Ishikawa (cell line): Measurements from ENCODE around the gene FOXM1.

Source experiments
- CEBPB ChIP-seq: IDR thresholded peaks from 2 replicates; pipeline ENCODE4 v1.6.1; 2012
- CREB1 ChIP-seq: IDR thresholded peaks from 2 replicates; pipeline ENCODE4 v1.6.1; 2012; ENCODE audit warnings: low read depth
- EGR1 ChIP-seq: IDR thresholded peaks from 2 replicates; pipeline ENCODE4 v1.6.1; 2012
- EP300 ChIP-seq: IDR thresholded peaks from 2 replicates; pipeline ENCODE4 v1.6.1; 2012; ENCODE audit warnings: borderline replicate concordance
- FOXM1 ChIP-seq: IDR thresholded peaks from 2 replicates; pipeline ENCODE4 v1.6.1; 2012; ENCODE audit warnings: low read depth, borderline replicate concordance
- NFIC ChIP-seq: IDR thresholded peaks from 2 replicates; pipeline ENCODE4 v1.6.1; 2012
- RAD21 ChIP-seq: IDR thresholded peaks from 2 replicates; pipeline ENCODE4 v1.6.1; 2012; ENCODE audit warnings: low read depth
- TAF1 ChIP-seq: IDR thresholded peaks from 2 replicates; pipeline ENCODE4 v1.6.1; 2012; ENCODE audit warnings: low read depth, mild to moderate bottlenecking
- TCF12 ChIP-seq: IDR thresholded peaks from 2 replicates; pipeline ENCODE4 v1.6.1; 2012; ENCODE audit warnings: low read depth
- TEAD4 ChIP-seq: IDR thresholded peaks from 2 replicates; pipeline ENCODE4 v1.6.1; 2012
- YY1 ChIP-seq: IDR thresholded peaks from 2 replicates; pipeline ENCODE4 v1.6.1; 2012; ENCODE audit warnings: low read depth
- ZBTB7A ChIP-seq: IDR thresholded peaks from 2 replicates; pipeline ENCODE4 v1.6.1; 2012; ENCODE audit warnings: low read depth
- TF ChIP-seq, protein P1 (sequence below): IDR thresholded peaks from 2 replicates; pipeline ENCODE4 v1.6.1; 2012
- TF ChIP-seq, protein P2 (sequence below): IDR thresholded peaks from 2 replicates; pipeline ENCODE4 v1.6.1; 2012; ENCODE audit warnings: low read depth, mild to moderate bottlenecking
- TF ChIP-seq, protein P3 (sequence below): IDR thresholded peaks from 2 replicates; pipeline ENCODE4 v1.6.1; 2012

The FOXM1 gene

DNA sequence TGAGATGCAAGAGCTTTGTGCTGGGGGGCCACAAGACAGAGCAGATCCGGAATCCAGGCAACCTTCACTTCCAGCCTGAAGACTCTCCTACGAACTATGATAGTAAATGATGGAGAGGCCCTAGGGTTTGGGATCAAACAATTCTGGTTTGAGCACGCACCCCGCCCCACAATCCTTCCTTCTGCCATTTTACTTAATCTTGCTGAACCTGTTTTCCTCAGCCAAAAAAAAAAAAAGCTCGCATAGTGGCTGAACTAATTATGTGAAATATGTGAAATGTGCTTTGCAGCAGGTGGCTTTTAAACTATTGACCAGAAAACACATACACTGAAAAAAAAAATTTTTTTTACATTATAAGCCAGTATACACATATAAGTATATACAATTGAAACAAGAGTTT lies 65.2 kb downstream of the FOXM1 start:
- TF ChIP-seq NFIC (no peak), TEAD4 (no peak), FOXM1 (no peak), RAD21 (no peak), CEBPB (no peak), TCF12 (no peak), EP300 (no peak), YY1 (no peak), EGR1 (no peak), ZBTB7A (no peak), CREB1 (no peak), TAF1 (no peak)
- TF ChIP-seq, protein P1, sequence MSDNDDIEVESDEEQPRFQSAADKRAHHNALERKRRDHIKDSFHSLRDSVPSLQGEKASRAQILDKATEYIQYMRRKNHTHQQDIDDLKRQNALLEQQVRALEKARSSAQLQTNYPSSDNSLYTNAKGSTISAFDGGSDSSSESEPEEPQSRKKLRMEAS, result no peak
- TF ChIP-seq, protein P2, sequence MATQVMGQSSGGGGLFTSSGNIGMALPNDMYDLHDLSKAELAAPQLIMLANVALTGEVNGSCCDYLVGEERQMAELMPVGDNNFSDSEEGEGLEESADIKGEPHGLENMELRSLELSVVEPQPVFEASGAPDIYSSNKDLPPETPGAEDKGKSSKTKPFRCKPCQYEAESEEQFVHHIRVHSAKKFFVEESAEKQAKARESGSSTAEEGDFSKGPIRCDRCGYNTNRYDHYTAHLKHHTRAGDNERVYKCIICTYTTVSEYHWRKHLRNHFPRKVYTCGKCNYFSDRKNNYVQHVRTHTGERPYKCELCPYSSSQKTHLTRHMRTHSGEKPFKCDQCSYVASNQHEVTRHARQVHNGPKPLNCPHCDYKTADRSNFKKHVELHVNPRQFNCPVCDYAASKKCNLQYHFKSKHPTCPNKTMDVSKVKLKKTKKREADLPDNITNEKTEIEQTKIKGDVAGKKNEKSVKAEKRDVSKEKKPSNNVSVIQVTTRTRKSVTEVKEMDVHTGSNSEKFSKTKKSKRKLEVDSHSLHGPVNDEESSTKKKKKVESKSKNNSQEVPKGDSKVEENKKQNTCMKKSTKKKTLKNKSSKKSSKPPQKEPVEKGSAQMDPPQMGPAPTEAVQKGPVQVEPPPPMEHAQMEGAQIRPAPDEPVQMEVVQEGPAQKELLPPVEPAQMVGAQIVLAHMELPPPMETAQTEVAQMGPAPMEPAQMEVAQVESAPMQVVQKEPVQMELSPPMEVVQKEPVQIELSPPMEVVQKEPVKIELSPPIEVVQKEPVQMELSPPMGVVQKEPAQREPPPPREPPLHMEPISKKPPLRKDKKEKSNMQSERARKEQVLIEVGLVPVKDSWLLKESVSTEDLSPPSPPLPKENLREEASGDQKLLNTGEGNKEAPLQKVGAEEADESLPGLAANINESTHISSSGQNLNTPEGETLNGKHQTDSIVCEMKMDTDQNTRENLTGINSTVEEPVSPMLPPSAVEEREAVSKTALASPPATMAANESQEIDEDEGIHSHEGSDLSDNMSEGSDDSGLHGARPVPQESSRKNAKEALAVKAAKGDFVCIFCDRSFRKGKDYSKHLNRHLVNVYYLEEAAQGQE, result no peak
- TF ChIP-seq, protein P3, sequence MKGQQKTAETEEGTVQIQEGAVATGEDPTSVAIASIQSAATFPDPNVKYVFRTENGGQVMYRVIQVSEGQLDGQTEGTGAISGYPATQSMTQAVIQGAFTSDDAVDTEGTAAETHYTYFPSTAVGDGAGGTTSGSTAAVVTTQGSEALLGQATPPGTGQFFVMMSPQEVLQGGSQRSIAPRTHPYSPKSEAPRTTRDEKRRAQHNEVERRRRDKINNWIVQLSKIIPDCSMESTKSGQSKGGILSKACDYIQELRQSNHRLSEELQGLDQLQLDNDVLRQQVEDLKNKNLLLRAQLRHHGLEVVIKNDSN, result no peak
